HepG2 (cell line): Measurements from ENCODE around the gene MPC1. TPM values are rescaled to one million over a fixed set of nuclear protein-coding genes. Genes with fewer than 3 reads are reported as not detected.

Experiments
- ADNP ChIP-seq: sonication (generic); formaldehyde crosslinking; IDR thresholded peaks from 2 replicates; pipeline ENCODE4 v1.4.0; 2020; ENCODE audit warnings: missing genetic modification reagents
- ATF5 ChIP-seq: sonication (generic); formaldehyde crosslinking; IDR thresholded peaks from 2 replicates; pipeline ENCODE4 v1.4.0; 2020; ENCODE audit warnings: mild to moderate bottlenecking, low read depth, missing genetic modification reagents
- ELF4 ChIP-seq: sonication (generic); formaldehyde crosslinking; IDR thresholded peaks from 2 replicates; pipeline ENCODE4 v1.5.0; 2020; ENCODE audit warnings: missing genetic modification reagents, mild to moderate bottlenecking, moderate library complexity, borderline replicate concordance
- EZH2 ChIP-seq: conservative IDR thresholded peaks from 2 replicates; pipeline ENCODE4 v1.6.1; 2012; ENCODE audit warnings: mild to moderate bottlenecking, low read depth, low read length, moderate library complexity
- GTF2F1 ChIP-seq: fragments of 150-350 bp; IDR thresholded peaks from 2 replicates; pipeline ENCODE4 v1.6.1; 2014; ENCODE audit warnings: low read length
- MAX ChIP-seq: IDR thresholded peaks from 2 replicates; pipeline ENCODE4 v1.6.1; 2012; ENCODE audit warnings: inconsistent platforms
- MEF2D ChIP-seq: sonication (generic); formaldehyde crosslinking; IDR thresholded peaks from 2 replicates; pipeline ENCODE4 v1.5.1; 2020; ENCODE audit warnings: mild to moderate bottlenecking, missing genetic modification reagents
- MIER2 ChIP-seq: IDR thresholded peaks from 2 replicates; pipeline ENCODE4 v1.6.1; 2016; ENCODE audit warnings: missing biosample characterization, missing genetic modification reagents
- PITX1 ChIP-seq: sonication (generic); formaldehyde crosslinking; IDR thresholded peaks from 2 replicates; pipeline ENCODE4 v1.5.1; 2020; ENCODE audit warnings: mild to moderate bottlenecking, missing genetic modification reagents
- ZBTB46 ChIP-seq: sonication (generic); formaldehyde crosslinking; IDR thresholded peaks from 2 replicates; pipeline ENCODE4 v1.4.0; 2020; ENCODE audit warnings: mild to moderate bottlenecking, missing genetic modification reagents, borderline replicate concordance
- ZFP41 ChIP-seq: sonication (generic); formaldehyde crosslinking; IDR thresholded peaks from 2 replicates; pipeline ENCODE4 v1.4.0; 2020; ENCODE audit warnings: mild to moderate bottlenecking, missing genetic modification reagents, borderline replicate concordance
- ZNF329 ChIP-seq: sonication (generic); formaldehyde crosslinking; IDR thresholded peaks from 2 replicates; pipeline ENCODE4 v1.9.0; 2021; ENCODE audit warnings: low read depth, mild to moderate bottlenecking, missing genetic modification reagents
- ZNF343 ChIP-seq: sonication (generic); formaldehyde crosslinking; IDR thresholded peaks from 2 replicates; pipeline ENCODE4 v1.4.0; 2020; ENCODE audit warnings: mild to moderate bottlenecking, missing genetic modification reagents
- ZNF383 ChIP-seq: sonication (generic); formaldehyde crosslinking; IDR thresholded peaks from 2 replicates; pipeline ENCODE4 v1.4.0; 2020; ENCODE audit warnings: missing genetic modification reagents, mild to moderate bottlenecking, borderline replicate concordance
- ZNF570 ChIP-seq: sonication (generic); formaldehyde crosslinking; IDR thresholded peaks from 2 replicates; pipeline ENCODE4 v1.4.0; 2020; ENCODE audit warnings: mild to moderate bottlenecking, missing genetic modification reagents, borderline replicate concordance
- ZNF768 ChIP-seq: sonication (generic); formaldehyde crosslinking; IDR thresholded peaks from 2 replicates; pipeline ENCODE4 v1.4.0; 2020; ENCODE audit warnings: missing genetic modification reagents
- ZUFSP ChIP-seq: sonication (generic); formaldehyde crosslinking; IDR thresholded peaks from 2 replicates; pipeline ENCODE4 v1.9.0; 2021; ENCODE audit warnings: missing genetic modification reagents, mild to moderate bottlenecking, borderline replicate concordance
- polyA plus RNA-seq, 8 experiments: library from polyadenylated mRNA; depleted of rRNA in 3 of 8; stranded (reverse) in 7 of 8; unstranded in 1 of 8; fragments of >200 nt; fragmentation: Illumina TruSeq in 4 of 8; extraction: Trizol in 4 of 8; gene quantifications; 2 replicates each; pipeline versions ENCODE4 v1.2.1 to v1.2.3, GENCODE V29; 2011 to 2016; ENCODE audit warnings: low read depth in 4 of 8, missing spikeins in 1 of 8, mixed read lengths in 1 of 8; ENCODE audit not compliant: insufficient read depth in 1 of 8
- total RNA-seq, 5 experiments: library from RNA; depleted of rRNA; stranded (reverse); fragments of >200 nt; fragmentation: Illumina TruSeq; extraction: Trizol; gene quantifications; 2 replicates each; pipeline ENCODE4 v1.2.3, GENCODE V29; 2016; ENCODE audit warnings: low read depth in 1 of 5
- TF ChIP-seq, protein P1 (sequence below): sonication (generic); formaldehyde crosslinking; IDR thresholded peaks from 2 replicates; pipeline ENCODE4 v1.8.0; 2022; ENCODE audit warnings: mild to moderate bottlenecking, missing genetic modification reagents, borderline replicate concordance
- TF ChIP-seq, protein P2 (sequence below): sonication (generic); formaldehyde crosslinking; IDR thresholded peaks from 2 replicates; pipeline ENCODE4 v1.4.0; 2020; ENCODE audit warnings: missing genetic modification reagents; ENCODE audit errors: not compliant biosample characterization

MPC1 gene
- total and polyA plus RNA-seq, 2 of the 13 experiments (the other 11 are each of a cell fraction or from before 2014, with no cell fraction given): 189 to 214 TPM

GRCh38 chr6:166382933-166383801, at the start of gene MPC1 (continued):
- TF ChIP-seq, protein P1, sequence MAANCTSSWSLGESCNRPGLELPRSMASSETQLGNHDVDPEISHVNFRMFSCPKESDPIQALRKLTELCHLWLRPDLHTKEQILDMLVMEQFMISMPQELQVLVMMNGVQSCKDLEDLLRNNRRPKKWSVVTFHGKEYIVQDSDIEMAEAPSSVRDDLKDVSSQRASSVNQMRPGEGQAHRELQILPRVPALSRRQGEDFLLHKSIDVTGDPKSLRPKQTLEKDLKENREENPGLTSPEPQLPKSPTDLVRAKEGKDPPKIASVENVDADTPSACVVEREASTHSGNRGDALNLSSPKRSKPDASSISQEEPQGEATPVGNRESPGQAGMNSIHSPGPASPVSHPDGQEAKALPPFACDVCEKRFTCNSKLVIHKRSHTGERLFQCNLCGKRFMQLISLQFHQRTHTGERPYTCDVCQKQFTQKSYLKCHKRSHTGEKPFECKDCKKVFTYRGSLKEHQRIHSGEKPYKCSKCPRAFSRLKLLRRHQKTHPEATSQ (CRISPR knock-in tag): 0 out of 2 replicates have a peak, but pooled peaks have one; percentile 73
- no peak for TF ChIP-seq MIER2 (CRISPR knock-in tag)
- TF ChIP-seq GTF2F1: no peak
- no peak for TF ChIP-seq ATF5 (CRISPR knock-in tag)
- 0 out of 2 replicates have a peak, but pooled peaks have one; percentile 58 for TF ChIP-seq ELF4
- no peak for TF ChIP-seq MEF2D (CRISPR knock-in tag)
- no peak for TF ChIP-seq ZFP41 (CRISPR knock-in tag)
- TF ChIP-seq ZBTB46 (CRISPR knock-in tag): no peak; the same call in 1 of the 2 replicates
- TF ChIP-seq ADNP (CRISPR knock-in tag): no peak
- TF ChIP-seq ZNF768 (CRISPR knock-in tag): peak; percentile 65; the same call in 1 of the 2 replicates
- TF ChIP-seq ZNF570 (CRISPR knock-in tag): no peak
- no peak for TF ChIP-seq EZH2
- TF ChIP-seq PITX1: peak; percentile 39; the same call in 1 of the 2 replicates
- no peak for TF ChIP-seq ZUFSP (CRISPR knock-in tag)
- TF ChIP-seq MAX: peak; percentile 92; the same call in 1 of the 2 replicates
- peak; percentile 61 for TF ChIP-seq ZNF329
- TF ChIP-seq ZNF383: 0 out of 2 replicates have a peak, but pooled peaks have one; percentile 2
- TF ChIP-seq, protein P2, sequence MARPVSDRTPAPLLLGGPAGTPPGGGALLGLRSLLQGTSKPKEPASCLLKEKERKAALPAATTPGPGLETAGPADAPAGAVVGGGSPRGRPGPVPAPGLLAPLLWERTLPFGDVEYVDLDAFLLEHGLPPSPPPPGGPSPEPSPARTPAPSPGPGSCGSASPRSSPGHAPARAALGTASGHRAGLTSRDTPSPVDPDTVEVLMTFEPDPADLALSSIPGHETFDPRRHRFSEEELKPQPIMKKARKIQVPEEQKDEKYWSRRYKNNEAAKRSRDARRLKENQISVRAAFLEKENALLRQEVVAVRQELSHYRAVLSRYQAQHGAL: peak; percentile 89
- TF ChIP-seq ZNF343 (CRISPR knock-in tag): no peak
